OCI-LY3 (cell line): Measurements from ENCODE around the gene ECHS1.

Experiments
- CTCF ChIP-seq: fragments of 200-600, 300-600 bp; sonication (generic); IDR thresholded peaks from 2 replicates; pipeline ENCODE4 v1.5.1; 2014; ENCODE audit warnings: antibody characterized with exemption, low read length, low read depth
- EZH2phosphoT487 ChIP-seq: fragments of 200-600 bp; shearing (Covaris generic); IDR thresholded peaks from 2 replicates; pipeline ENCODE4 v1.6.1; 2018; ENCODE audit warnings: antibody characterized with exemption, mixed run types, low read depth

GRCh38 chr10:133344236-133344635 is 28.9 kb downstream of the ECHS1 start:
- TF ChIP-seq CTCF (no peak), EZH2phosphoT487 (no peak)
